Stomach smooth muscle (tissue), 2 donors: ENCODE results near the gene FBXW5.

Source experiments
- H3K27ac ChIP-seq: one replicate; pipeline ENCODE4 v1.7.0; 2013; ENCODE audit warnings: mild to moderate bottlenecking, low read length, inconsistent platforms
- H3K27me3 ChIP-seq, 2 donors: one replicate each; pipeline ENCODE4 v1.7.0; 2013; ENCODE audit warnings: low read length in 2 of 2; ENCODE audit not compliant: insufficient read depth in 2 of 2, control insufficient read depth in 1 of 2
- H3K36me3 ChIP-seq, 2 donors: one replicate each; pipeline ENCODE4 v1.7.0; 2013; ENCODE audit warnings: low read length in 2 of 2; ENCODE audit not compliant: control insufficient read depth in 2 of 2, insufficient read depth in 2 of 2
- H3K4me1 ChIP-seq: one replicate; pipeline ENCODE4 v1.7.0; 2013; ENCODE audit warnings: low read length; ENCODE audit not compliant: control insufficient read depth, insufficient read depth
- H3K4me3 ChIP-seq, 2 donors: one replicate each; pipeline ENCODE4 v1.7.0; 2013; ENCODE audit warnings: low read length in 2 of 2
- H3K9ac ChIP-seq, 2 donors: one replicate each; pipeline ENCODE4 v1.7.0; 2013; ENCODE audit warnings: low read length in 2 of 2, mild to moderate bottlenecking in 1 of 2
- H3K9me3 ChIP-seq, 2 donors: one replicate each; pipeline ENCODE4 v1.7.0; 2013; ENCODE audit warnings: low read length in 2 of 2; ENCODE audit not compliant: control insufficient read depth in 2 of 2
- donor health status: healthy.
- donor health status: Pancreatic carcinoma.

The FBXW5 gene

GRCh38 chr9:136968333-136969127 is 24.0 kb upstream of the FBXW5 start:
- Histone ChIP-seq H3K27me3 (peaks cover 0 to 3% of the 10 kb centered on the region in 2 donors), H3K9ac (no peak overlapping the region), H3K36me3 (no peaks in the 10 kb centered on the region), H3K4me3 (no peak overlapping the region), H3K4me1 (peaks cover 2% of the 10 kb centered on the region), H3K9me3 (no peaks in the 10 kb centered on the region), H3K27ac (no peak overlapping the region)

DNA sequence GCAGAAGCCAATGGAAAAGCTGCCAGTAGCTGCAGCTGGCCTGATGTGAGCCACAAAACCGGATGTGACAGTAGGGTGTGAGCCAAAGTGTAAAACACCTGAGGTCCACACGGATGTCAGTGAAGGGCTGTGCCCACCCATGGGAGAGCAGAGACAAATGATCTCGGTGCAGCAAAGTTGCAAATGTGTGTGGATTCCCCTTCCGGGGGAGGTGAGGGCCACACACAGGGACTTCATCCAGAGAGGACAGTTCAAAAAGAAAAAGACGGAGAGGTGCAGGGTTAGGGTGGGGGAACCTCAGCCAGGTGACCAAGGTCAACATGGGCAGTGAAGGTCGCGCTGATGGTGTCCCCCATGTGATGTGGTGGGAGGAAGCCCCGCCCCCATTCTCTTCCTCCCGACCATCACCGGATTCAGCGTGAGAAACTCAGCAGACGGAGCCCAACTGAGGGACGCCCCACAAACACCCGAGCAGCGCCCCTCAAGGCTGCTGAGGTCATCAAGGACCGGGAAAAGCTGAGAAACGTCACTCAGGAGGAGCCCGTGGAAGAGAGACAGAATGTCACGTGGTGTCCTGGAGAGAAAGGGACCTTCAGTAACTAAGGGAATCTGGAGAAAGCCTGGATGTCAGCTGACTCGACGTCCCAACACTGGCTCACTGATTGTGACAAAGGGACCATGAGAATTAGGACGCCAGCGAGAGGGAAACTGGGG is 21.4 kb upstream of the FBXW5 start:
- Histone ChIP-seq H3K9me3 (no peaks in the 10 kb centered on the region), H3K27me3 (peaks cover 0 to 3% of the 10 kb centered on the region in 2 donors), H3K9ac (no peak overlapping the region), H3K27ac (no peak overlapping the region), H3K4me1 (peaks cover 4% of the 10 kb centered on the region), H3K4me3 (no peak overlapping the region), H3K36me3 (no peaks in the 10 kb centered on the region)

GRCh38 chr9:136964833-136965422 is 20.4 kb upstream of the FBXW5 start:
- H3K9ac ChIP-seq = no peak overlapping the region
- H3K36me3 ChIP-seq = no peaks in the 10 kb centered on the region
- H3K4me3 ChIP-seq = no peak overlapping the region
- no peak overlapping the region for H3K27ac ChIP-seq
- no peaks in the 10 kb centered on the region for H3K9me3 ChIP-seq
- H3K27me3 ChIP-seq = peaks cover 0 to 3% of the 10 kb centered on the region in 2 donors
- peaks cover 4% of the 10 kb centered on the region for H3K4me1 ChIP-seq

- H3K27me3 ChIP-seq = peaks cover 0 to 3% of the 10 kb centered on the region in 2 donors
- H3K36me3 ChIP-seq = no peaks in the 10 kb centered on the region
- peaks cover 4% of the 10 kb centered on the region for H3K4me1 ChIP-seq
- no peak overlapping the region for H3K27ac ChIP-seq
- H3K9me3 ChIP-seq = no peaks in the 10 kb centered on the region
- H3K9ac ChIP-seq = no peak overlapping the region
- no peak overlapping the region for H3K4me3 ChIP-seq
These were observed 19.7 kb upstream of the FBXW5 start for GRCh38 chr9:136964171-136964689.

DNA sequence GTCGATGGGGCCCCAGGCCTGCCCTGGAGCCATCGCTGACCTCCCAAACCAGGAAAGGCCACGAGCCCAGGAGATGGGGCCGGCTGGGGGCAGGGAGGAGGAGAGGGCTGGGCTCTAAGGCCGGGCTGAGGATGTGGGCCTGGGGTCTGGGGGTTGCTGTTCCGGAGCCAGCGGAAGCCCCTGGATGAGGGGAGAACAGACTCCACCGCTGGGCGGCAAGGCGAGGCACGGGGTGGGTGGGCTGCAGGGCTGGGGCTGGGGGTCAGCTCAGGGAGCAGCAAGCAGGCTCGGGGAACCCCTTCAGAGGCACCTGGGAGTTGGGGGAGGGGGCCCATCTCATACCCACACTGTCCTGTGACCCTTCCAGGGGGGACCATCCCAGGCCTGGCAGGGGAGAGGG is 19.2 kb upstream of the FBXW5 start:
- Histone ChIP-seq H3K27ac (no peak overlapping the region), H3K4me1 (peaks cover 3% of the 10 kb centered on the region), H3K9ac (no peak overlapping the region), H3K36me3 (no peaks in the 10 kb centered on the region), H3K9me3 (no peaks in the 10 kb centered on the region), H3K27me3 (peaks cover 0 to 3% of the 10 kb centered on the region in 2 donors), H3K4me3 (no peak overlapping the region)

GRCh38 chr9:136963341-136963740 is 18.8 kb upstream of the FBXW5 start:
- Histone ChIP-seq H3K27me3 (peaks cover 0 to 3% of the 10 kb centered on the region in 2 donors), H3K27ac (no peak overlapping the region), H3K9me3 (no peaks in the 10 kb centered on the region), H3K9ac (no peak overlapping the region), H3K4me1 (peaks cover 2% of the 10 kb centered on the region), H3K4me3 (no peak overlapping the region), H3K36me3 (no peaks in the 10 kb centered on the region)

DNA sequence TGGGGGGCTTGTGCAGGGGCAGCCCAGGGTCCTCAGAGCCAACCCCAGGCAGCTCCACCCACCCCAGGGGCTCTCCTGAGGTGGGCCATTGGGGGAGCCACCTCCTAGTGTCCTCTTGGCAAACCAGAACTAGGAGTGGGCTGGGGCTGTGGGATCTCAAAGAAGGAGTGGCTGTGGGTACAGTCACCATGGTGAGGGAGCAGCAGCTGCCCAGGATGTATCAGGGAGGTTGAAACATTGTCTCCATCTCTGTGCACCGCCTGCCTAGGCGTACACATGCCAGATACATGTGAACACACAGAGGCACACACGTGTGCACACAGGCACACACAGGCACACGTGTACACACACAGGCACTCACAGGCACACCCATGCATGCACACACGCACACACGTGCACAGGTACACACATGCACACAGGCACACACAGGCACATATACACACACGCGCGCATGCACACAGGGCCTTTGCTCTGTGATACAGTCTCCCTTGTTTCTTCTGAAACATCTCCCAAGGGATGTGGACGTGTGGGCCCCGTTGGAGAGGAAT is 18.2 kb upstream of the FBXW5 start:
- Histone ChIP-seq H3K36me3 (no peaks in the 10 kb centered on the region), H3K27ac (no peak overlapping the region), H3K4me1 (peaks cover 2% of the 10 kb centered on the region), H3K9me3 (no peaks in the 10 kb centered on the region), H3K4me3 (no peak overlapping the region), H3K9ac (no peak overlapping the region), H3K27me3 (peaks cover 0 to 3% of the 10 kb centered on the region in 2 donors)

GRCh38 chr9:136962163-136962562 is 17.6 kb upstream of the FBXW5 start:
- Histone ChIP-seq H3K4me3 (no peak overlapping the region), H3K27ac (no peak overlapping the region), H3K9me3 (no peaks in the 10 kb centered on the region), H3K9ac (no peak overlapping the region), H3K27me3 (peaks cover 0 to 3% of the 10 kb centered on the region in 2 donors), H3K4me1 (peaks cover 2% of the 10 kb centered on the region), H3K36me3 (no peaks in the 10 kb centered on the region)

GRCh38 chr9:136961279-136962065 is 16.9 kb upstream of the FBXW5 start:
- Histone ChIP-seq H3K36me3 (no peaks in the 10 kb centered on the region), H3K27ac (no peak overlapping the region), H3K27me3 (peaks cover 0 to 3% of the 10 kb centered on the region in 2 donors), H3K9ac (no peak overlapping the region), H3K4me1 (peaks cover 2% of the 10 kb centered on the region), H3K9me3 (no peaks in the 10 kb centered on the region), H3K4me3 (no peak overlapping the region)

- Histone ChIP-seq H3K27ac (no peak overlapping the region), H3K4me1 (peaks cover 2% of the 10 kb centered on the region)
These were observed 16.4 kb upstream of the FBXW5 start for GRCh38 chr9:136960938-136961275.

More at GRCh38 chr9:136960938-136961275, 16.4 kb upstream of the FBXW5 start:
- no peaks in the 10 kb centered on the region for H3K27me3 ChIP-seq
- H3K9me3 ChIP-seq = no peaks in the 10 kb centered on the region
- H3K4me3 ChIP-seq = no peak overlapping the region
- H3K36me3 ChIP-seq = no peaks in the 10 kb centered on the region
- H3K9ac ChIP-seq = no peak overlapping the region
